A673 (cell line): ENCODE data around the gene TPD52L1.

ENCODE experiments used
- EZH2 ChIP-seq: fragments of 200-600 bp; sonication (generic); IDR thresholded peaks from 2 replicates; pipeline ENCODE4 v1.6.1; 2017; ENCODE audit warnings: borderline replicate concordance, low read depth, mild to moderate bottlenecking, mixed read lengths, antibody characterized with exemption, low read length; ENCODE audit not compliant: poor library complexity, severe bottlenecking
- TF ChIP-seq, protein P1 (sequence below): fragments of 300-800, 200-600 bp; sonication (generic); conservative IDR thresholded peaks from 2 replicates; pipeline ENCODE4 v1.5.1; 2017; ENCODE audit warnings: low read depth, mild to moderate bottlenecking, antibody characterized with exemption, low read length, moderate library complexity, mixed read lengths

DNA sequence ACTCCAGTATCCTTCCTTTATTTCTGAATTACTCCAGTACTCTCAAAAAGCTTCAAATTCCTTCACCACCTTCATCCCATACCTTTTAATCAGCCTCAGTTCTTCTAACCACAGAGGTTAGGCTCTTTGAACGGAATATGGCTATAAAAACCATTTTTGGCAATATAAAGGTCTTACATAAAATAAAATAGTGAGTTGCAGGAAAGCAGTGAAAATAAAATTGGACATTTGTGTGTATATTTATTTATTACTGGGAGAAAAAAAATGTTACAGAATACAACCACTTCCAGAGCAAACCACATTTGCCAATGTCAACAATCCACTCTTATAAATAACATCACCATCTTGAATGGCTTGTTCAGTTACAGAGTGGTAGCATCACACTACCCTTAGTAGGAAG lies 140.5 kb downstream of the TPD52L1 start:
- TF ChIP-seq, protein P1, sequence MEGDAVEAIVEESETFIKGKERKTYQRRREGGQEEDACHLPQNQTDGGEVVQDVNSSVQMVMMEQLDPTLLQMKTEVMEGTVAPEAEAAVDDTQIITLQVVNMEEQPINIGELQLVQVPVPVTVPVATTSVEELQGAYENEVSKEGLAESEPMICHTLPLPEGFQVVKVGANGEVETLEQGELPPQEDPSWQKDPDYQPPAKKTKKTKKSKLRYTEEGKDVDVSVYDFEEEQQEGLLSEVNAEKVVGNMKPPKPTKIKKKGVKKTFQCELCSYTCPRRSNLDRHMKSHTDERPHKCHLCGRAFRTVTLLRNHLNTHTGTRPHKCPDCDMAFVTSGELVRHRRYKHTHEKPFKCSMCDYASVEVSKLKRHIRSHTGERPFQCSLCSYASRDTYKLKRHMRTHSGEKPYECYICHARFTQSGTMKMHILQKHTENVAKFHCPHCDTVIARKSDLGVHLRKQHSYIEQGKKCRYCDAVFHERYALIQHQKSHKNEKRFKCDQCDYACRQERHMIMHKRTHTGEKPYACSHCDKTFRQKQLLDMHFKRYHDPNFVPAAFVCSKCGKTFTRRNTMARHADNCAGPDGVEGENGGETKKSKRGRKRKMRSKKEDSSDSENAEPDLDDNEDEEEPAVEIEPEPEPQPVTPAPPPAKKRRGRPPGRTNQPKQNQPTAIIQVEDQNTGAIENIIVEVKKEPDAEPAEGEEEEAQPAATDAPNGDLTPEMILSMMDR, result no peak
- no peak for TF ChIP-seq EZH2
